Measurements from ENCODE around the gene RCAN1.

- no peak for TF ChIP-seq EZH2 (IDR thresholded peaks at IDR 0.05; ENCODE audit: low read depth, low read length, severe bottlenecking)
- TF ChIP-seq POLR2A (IDR thresholded peaks at IDR 0.05; ENCODE audit: control extremely low read depth in 1 of 2, low read depth in 2 of 2, low read length in 2 of 2): no peak
- TF ChIP-seq CTCF (IDR thresholded peaks at IDR 0.05; ENCODE audit: control extremely low read depth in 1 of 3, insufficient read depth in 1 of 3, low read depth in 1 of 3, low read length in 3 of 3): no peak
- no peak for TF ChIP-seq CHD2 (IDR thresholded peaks at IDR 0.05; ENCODE audit: low read length)
- no peak for TF ChIP-seq POLR2AphosphoS5 (IDR thresholded peaks at IDR 0.05; ENCODE audit: low read depth, low read length)
- no peak for TF ChIP-seq BRCA1 (IDR thresholded peaks at IDR 0.05; ENCODE audit: low read depth, low read length)
Measured at GRCh38 chr21:34661848-34662247, 46.9 kb upstream of the RCAN1 start.
